ENCODE measurements around the gene OR2A12.
A peak's percentile ranks its signal among the peaks of the same experiment; 100 is the strongest.
"Not testable (repeated sequence)": the region's sequence is repeated elsewhere in the genome, so short reads cannot be mapped to it uniquely, and the experiment has no call there.

The OR2A12 gene

GRCh38 chr7:144127714-144128334 lies 41.7 kb downstream of the OR2A12 start:
- DNase-seq (ENCODE audit: insufficient read length) = peak; percentile 39
- FAIRE-seq = peak; percentile 51
- TF ChIP-seq POLR2A (IDR thresholded peaks at IDR 0.05; ENCODE audit: low read depth, low read length) (no peak), TAF1 (IDR thresholded peaks at IDR 0.05; ENCODE audit: borderline replicate concordance, low read depth, low read length) (no peak), POLR2AphosphoS5 (IDR thresholded peaks at IDR 0.05; ENCODE audit: low read depth, low read length) (no peak)

DNA sequence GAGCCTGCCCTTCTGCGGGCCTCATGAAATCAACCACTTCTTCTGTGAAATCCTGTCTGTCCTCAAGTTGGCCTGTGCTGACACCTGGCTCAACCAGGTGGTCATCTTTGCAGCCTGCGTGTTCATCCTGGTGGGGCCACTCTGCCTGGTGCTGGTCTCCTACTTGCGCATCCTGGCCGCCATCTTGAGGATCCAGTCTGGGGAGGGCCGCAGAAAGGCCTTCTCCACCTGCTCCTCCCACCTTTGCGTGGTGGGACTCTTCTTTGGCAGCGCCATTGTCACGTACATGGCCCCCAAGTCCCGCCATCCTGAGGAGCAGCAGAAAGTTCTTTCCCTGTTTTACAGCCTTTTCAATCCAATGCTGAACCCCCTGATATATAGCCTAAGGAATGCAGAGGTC lies 43.5 kb downstream of the OR2A12 start:
- FAIRE-seq; DNase-seq (ENCODE audit: insufficient read length): not testable (repeated sequence)

DNA sequence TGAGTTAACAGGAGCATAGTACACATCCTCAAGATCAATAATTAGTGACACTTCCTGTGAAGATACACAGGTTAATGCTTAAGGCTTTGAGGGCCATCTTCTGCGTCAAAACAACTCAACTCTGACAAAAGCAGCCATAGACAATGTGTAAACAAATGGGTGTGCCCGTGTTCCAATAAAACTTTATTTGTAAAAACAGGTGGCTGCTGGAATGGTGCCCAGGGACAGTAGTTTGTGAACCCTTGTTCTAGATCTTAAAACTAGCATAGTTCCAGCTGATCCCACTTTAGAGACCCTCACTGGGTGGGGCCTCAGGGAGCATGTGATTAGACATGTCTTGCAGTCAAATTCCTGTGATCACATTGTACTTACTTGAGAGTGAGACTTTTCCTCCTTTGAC lies 44.7 kb downstream of the OR2A12 start:
- no peak for TF ChIP-seq POLR2AphosphoS5 (IDR thresholded peaks at IDR 0.05; ENCODE audit: low read depth, low read length)
- TF ChIP-seq POLR2A (IDR thresholded peaks at IDR 0.05; ENCODE audit: low read depth, low read length) = no peak
- no peak for TF ChIP-seq TAF1 (IDR thresholded peaks at IDR 0.05; ENCODE audit: borderline replicate concordance, low read depth, low read length)
- FAIRE-seq (no peak), DNase-seq (ENCODE audit: insufficient read length) (no peak)

- FAIRE-seq = no peak
- DNase-seq (ENCODE audit: insufficient read length) = no peak
- TF ChIP-seq POLR2AphosphoS5 (IDR thresholded peaks at IDR 0.05; ENCODE audit: low read depth, low read length) (no peak), POLR2A (IDR thresholded peaks at IDR 0.05; ENCODE audit: low read depth, low read length) (no peak), TAF1 (IDR thresholded peaks at IDR 0.05; ENCODE audit: borderline replicate concordance, low read depth, low read length) (no peak)
Measured at GRCh38 chr7:144132262-144132661, 46.2 kb downstream of the OR2A12 start.

DNA sequence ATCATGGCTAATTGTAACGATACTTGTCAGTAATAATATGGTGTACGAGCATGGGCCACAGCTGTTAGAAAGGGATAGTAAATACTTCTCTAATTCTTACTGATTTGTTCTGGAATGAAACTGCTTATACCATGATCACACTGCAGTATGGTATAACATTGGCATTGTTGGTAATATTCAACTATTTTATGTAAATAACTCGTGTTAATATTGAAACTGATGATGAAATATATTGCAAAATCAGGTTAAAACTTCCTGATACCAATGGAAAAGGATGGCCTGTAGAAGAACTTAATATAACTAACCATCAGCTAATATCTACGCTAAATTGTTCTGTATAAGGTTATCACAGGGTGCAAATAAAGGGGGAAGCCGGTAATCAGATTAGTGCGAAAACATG lies 47.2 kb downstream of the OR2A12 start:
- TF ChIP-seq POLR2AphosphoS5 (IDR thresholded peaks at IDR 0.05; ENCODE audit: low read depth, low read length) (no peak), POLR2A (IDR thresholded peaks at IDR 0.05; ENCODE audit: low read depth, low read length) (no peak), TAF1 (IDR thresholded peaks at IDR 0.05; ENCODE audit: borderline replicate concordance, low read depth, low read length) (no peak)
- FAIRE-seq (no peak), DNase-seq (ENCODE audit: insufficient read length) (no peak)

- TF ChIP-seq POLR2AphosphoS5 (IDR thresholded peaks at IDR 0.05; ENCODE audit: low read depth, low read length) (no peak), POLR2A (IDR thresholded peaks at IDR 0.05; ENCODE audit: low read depth, low read length) (no peak), TAF1 (IDR thresholded peaks at IDR 0.05; ENCODE audit: borderline replicate concordance, low read depth, low read length) (no peak)
- FAIRE-seq (no peak), DNase-seq (ENCODE audit: insufficient read length) (no peak)
Measured at GRCh38 chr7:144134116-144134515, 48.0 kb downstream of the OR2A12 start.

DNA sequence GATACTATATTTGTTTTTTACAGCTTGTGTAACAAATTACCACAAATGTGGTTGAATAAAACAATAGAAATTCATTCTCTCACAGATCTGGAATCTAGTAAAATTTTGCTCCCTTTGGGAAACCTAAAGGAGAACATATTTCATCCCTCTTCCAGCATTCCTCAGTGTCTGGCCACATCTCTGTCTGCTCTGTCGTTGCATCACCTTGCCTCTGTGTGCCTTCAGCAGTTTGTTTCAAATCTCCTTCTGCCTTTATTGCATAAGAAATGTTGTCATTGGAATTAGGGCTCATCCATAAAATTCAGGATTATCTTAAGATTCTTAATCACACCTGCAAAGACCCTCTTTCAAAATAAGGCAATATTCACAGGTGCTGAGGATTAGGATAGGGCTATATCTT lies 51.4 kb downstream of the OR2A12 start:
- no peak for TF ChIP-seq POLR2AphosphoS5 (IDR thresholded peaks at IDR 0.05; ENCODE audit: low read depth, low read length)
- no peak for TF ChIP-seq POLR2A (IDR thresholded peaks at IDR 0.05; ENCODE audit: low read depth, low read length)
- TF ChIP-seq TAF1 (IDR thresholded peaks at IDR 0.05; ENCODE audit: borderline replicate concordance, low read depth, low read length) = no peak
- DNase-seq (ENCODE audit: insufficient read length) = no peak
- no peak for FAIRE-seq

- no peak for TF ChIP-seq TAF1 (IDR thresholded peaks at IDR 0.05; ENCODE audit: borderline replicate concordance, low read depth, low read length)
- TF ChIP-seq POLR2A (IDR thresholded peaks at IDR 0.05; ENCODE audit: low read depth, low read length) = no peak
- TF ChIP-seq POLR2AphosphoS5 (IDR thresholded peaks at IDR 0.05; ENCODE audit: low read depth, low read length) = no peak
- peak; percentile 60 for FAIRE-seq
- no peak for DNase-seq (ENCODE audit: insufficient read length)
Measured at GRCh38 chr7:144142187-144142586, 56.1 kb downstream of the OR2A12 start.

DNA sequence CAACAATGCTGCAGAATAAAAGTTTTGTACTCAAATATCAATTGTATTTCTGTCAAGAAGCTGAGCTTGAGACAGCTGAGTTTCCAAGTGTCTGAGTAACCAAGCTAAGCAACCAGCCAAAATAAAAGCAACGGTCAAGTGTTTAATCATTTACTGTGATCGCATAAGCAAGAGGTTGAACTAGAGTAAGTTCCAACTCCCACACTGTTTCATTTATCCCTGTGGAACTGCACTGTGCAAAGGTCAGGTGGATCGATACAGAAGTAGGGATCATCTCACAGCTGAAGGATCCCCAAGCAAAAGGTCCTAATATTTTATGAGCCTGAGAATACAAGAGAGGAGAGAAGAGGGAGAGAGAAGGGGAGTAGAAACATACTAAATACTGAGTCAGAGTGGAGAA lies 58.3 kb downstream of the OR2A12 start:
- TF ChIP-seq POLR2A (IDR thresholded peaks at IDR 0.05; ENCODE audit: low read depth, low read length) (no peak), TAF1 (IDR thresholded peaks at IDR 0.05; ENCODE audit: borderline replicate concordance, low read depth, low read length) (no peak), POLR2AphosphoS5 (IDR thresholded peaks at IDR 0.05; ENCODE audit: low read depth, low read length) (no peak)
- FAIRE-seq (no peak), DNase-seq (ENCODE audit: insufficient read length) (no peak)

- DNase-seq (ENCODE audit: insufficient read length) = no peak
- no peak for FAIRE-seq
- TF ChIP-seq POLR2A (IDR thresholded peaks at IDR 0.05; ENCODE audit: low read depth, low read length) (no peak), POLR2AphosphoS5 (IDR thresholded peaks at IDR 0.05; ENCODE audit: low read depth, low read length) (no peak), TAF1 (IDR thresholded peaks at IDR 0.05; ENCODE audit: borderline replicate concordance, low read depth, low read length) (no peak)
Measured at GRCh38 chr7:144148224-144148827, 62.2 kb downstream of the OR2A12 start.

All from GM12892 (cell line).